K562 (cell line): ENCODE results near the gene LRRC51. TPM values are rescaled to one million over a fixed set of nuclear protein-coding genes. Genes with fewer than 3 reads are reported as not detected.

ENCODE experiments used
- ATAC-seq: fragments of 200-7000 bp; cut with Tn5 transposase; 3 replicates; pipeline ENCODE4 v1.9.1; 2020; ENCODE audit warnings: moderate library complexity
- BruUV-seq: library from RNA; stranded (reverse); fragments of 400-500 nt; replicated peaks from 2 replicates; lab custom pipeline; 2021; lab: Mats Ljungman, UMichigan
- CTCF ChIA-PET: fragments of 300-600 bp; formaldehyde crosslinking; extraction: SDS; loops from one replicate; lab custom pipeline; 2021; ENCODE audit warnings: low intra/inter-chr PET ratio; lab: Yijun Ruan, JAX
- POLR2A ChIA-PET: fragments of 300-600, 350-650 bp; sonication (Branson Sonifier 250); formaldehyde crosslinking; extraction: SDS; loops from one replicate; lab custom pipeline; 2021; ENCODE audit warnings: antibody characterized with exemption, inconsistent platforms; lab: Yijun Ruan, JAX
- DNase-seq, 4 experiments: peaks; one replicate each; pipeline versions ENCODE4 v3.0.0 to v3.0.0-alpha.2; 2011 to 2018; ENCODE audit warnings: low spot score in 3 of 4, mixed read lengths in 3 of 4; ENCODE audit errors: extremely low read depth in 1 of 4
- FAIRE-seq: peaks from 2 replicates; lab custom pipeline; 2011; peaks lifted over from hg19 to GRCh38; lab: Jason Lieb, UNC
- H2AFZ ChIP-seq: 2 replicates; pipeline ENCODE4 v1.6.0; 2011; ENCODE audit warnings: low read depth, low read length, control low read depth, inconsistent platforms
- H3K27ac ChIP-seq: fragments of 200-600 bp; 3 replicates; pipeline ENCODE4 v1.8.0; 2011; ENCODE audit warnings: low read depth, mild to moderate bottlenecking, control low read depth, inconsistent platforms, low read length, moderate library complexity, mixed read lengths; ENCODE audit errors: extremely low read depth
- H3K27me3 ChIP-seq, 2 experiments: fragments of 300-600 bp in 1 of 2; 2 replicates in 1 of 2; 3 replicates in 1 of 2; pipeline versions ENCODE4 v1.6.0 to v1.8.0; 2011; ENCODE audit warnings: inconsistent platforms in 2 of 2, low read length in 2 of 2, mild to moderate bottlenecking in 1 of 2, mixed read lengths in 1 of 2, moderate library complexity in 1 of 2; ENCODE audit not compliant: control insufficient read depth in 2 of 2, insufficient read depth in 2 of 2
- H3K36me3 ChIP-seq: fragments of 300-600 bp; 3 replicates; pipeline ENCODE4 v1.8.0; 2011; ENCODE audit warnings: mild to moderate bottlenecking, low read length, inconsistent platforms; ENCODE audit not compliant: control insufficient read depth, insufficient read depth
- H3K4me1 ChIP-seq, 2 experiments: fragments of 200-600 bp in 1 of 2; replicated peaks in 1 of 2; 2 replicates in 1 of 2; 3 replicates in 1 of 2; pipeline versions ENCODE4 v1.5.1 to v1.8.0; 2011; ENCODE audit warnings: inconsistent platforms in 2 of 2, low read length in 2 of 2, mild to moderate bottlenecking in 1 of 2, mixed read lengths in 1 of 2, moderate library complexity in 1 of 2; ENCODE audit not compliant: control insufficient read depth in 2 of 2, insufficient read depth in 2 of 2
- H3K4me2 ChIP-seq: 2 replicates; pipeline ENCODE4 v1.6.1; 2011; ENCODE audit warnings: low read length, control low read depth, inconsistent platforms, mixed read lengths; ENCODE audit not compliant: insufficient read depth
- H3K4me3 ChIP-seq: fragments of 200-600 bp; sonication (generic), shearing (Covaris generic); 2 replicates; pipeline ENCODE4 v1.5.1; 2016; ENCODE audit warnings: control low read depth, inconsistent platforms
- H3K79me2 ChIP-seq: fragments of 200-600 bp; 3 replicates; pipeline ENCODE4 v1.8.0; 2011; ENCODE audit warnings: low read length, inconsistent platforms; ENCODE audit not compliant: control insufficient read depth, insufficient read depth
- H3K9ac ChIP-seq, 2 experiments: 2 replicates each; pipeline versions ENCODE4 v1.6.0 to v1.6.1; 2011; ENCODE audit warnings: low read depth in 2 of 2, low read length in 2 of 2, control low read depth in 1 of 2, inconsistent platforms in 1 of 2, mild to moderate bottlenecking in 1 of 2, mixed read lengths in 1 of 2; ENCODE audit not compliant: insufficient read depth in 1 of 2
- H3K9me1 ChIP-seq: one replicate; pipeline ENCODE4 v1.6.0; 2011; ENCODE audit warnings: inconsistent platforms, mild to moderate bottlenecking, low read length, moderate library complexity; ENCODE audit not compliant: control insufficient read depth, insufficient read depth
- H3K9me3 ChIP-seq: replicated peaks from 2 replicates; pipeline ENCODE4 v1.5.1; 2011; ENCODE audit warnings: low read depth, low read length, inconsistent platforms; ENCODE audit not compliant: control insufficient read depth, insufficient read depth
- H4K20me1 ChIP-seq: replicated peaks from 2 replicates; pipeline ENCODE4 v1.6.1; 2011; ENCODE audit warnings: low read length, inconsistent platforms, mixed read lengths; ENCODE audit not compliant: control insufficient read depth, insufficient read depth
- CBX2 ChIP-seq: fragments of 200-600 bp; sonication (generic); IDR thresholded peaks from one replicate; pipeline ENCODE4 v1.6.1; 2012; ENCODE audit warnings: mild to moderate bottlenecking, low read length, inconsistent platforms; ENCODE audit not compliant: insufficient read depth, poor library complexity, severe bottlenecking
- HDAC3 ChIP-seq: fragments of 450-650 bp; IDR thresholded peaks from 2 replicates; pipeline ENCODE4 v1.6.1; 2018; ENCODE audit warnings: borderline replicate concordance, mild to moderate bottlenecking, moderate library complexity; ENCODE audit not compliant: partially characterized antibody
- WGBS: fragments of 100-300 bp; shearing (Covaris generic); methylation state at CpG from one replicate; pipeline ENCODE4 v1.1.6; 2016; ENCODE audit warnings: low coverage, mixed read lengths; ENCODE audit not compliant: insufficient coverage; ENCODE audit errors: missing lambda C conversion rate; 5-methylcytosine and 5-hydroxymethylcytosine counted together
- in situ Hi-C: fragments of 300-500 bp; cut with MboI; formaldehyde crosslinking; loops from 4 replicates; pipeline ENCODE4 v1.15.0; 2018; ENCODE audit warnings: inconsistent platforms, mixed read lengths
- intact Hi-C: fragments of 100-400 bp; cut with micrococcal nuclease; formaldehyde crosslinking; loops from 2 replicates; pipeline ENCODE4 v1.14.2; 2022
- polyA plus RNA-seq, 8 experiments: library from polyadenylated mRNA; depleted of rRNA in 4 of 8; stranded (reverse) in 5 of 8; unstranded in 3 of 8; fragments of >200 nt; fragmentation: Nextera tagmentation in 2 of 8; fragmentation: Illumina TruSeq in 1 of 8; extraction: Ambion mirVana in 2 of 8; extraction: Trizol in 1 of 8; gene quantifications; 2 replicates each; pipeline versions ENCODE4 v1.2.1 to v1.2.3, GENCODE V29; 2011 to 2014; ENCODE audit warnings: inconsistent platforms in 1 of 8, missing spikeins in 1 of 8
- total RNA-seq, 7 experiments: library from RNA; depleted of rRNA in 6 of 7; stranded (reverse); fragments of >200 nt in 6 of 7; fragmentation: Illumina TruSeq in 2 of 7; extraction: Trizol in 2 of 7; gene quantifications; 2 replicates each; pipeline versions ENCODE4 v1.2.1 to v1.2.3, GENCODE V29; 2011 to 2021; ENCODE audit warnings: low replicate concordance in 1 of 7

LRRC51 gene
- total and polyA plus RNA-seq, 9 of the 15 experiments (the other 6 are each of a cell fraction or from before 2014, with no cell fraction given): 4.7 to 10.6 (median 5.6) TPM

DNA sequence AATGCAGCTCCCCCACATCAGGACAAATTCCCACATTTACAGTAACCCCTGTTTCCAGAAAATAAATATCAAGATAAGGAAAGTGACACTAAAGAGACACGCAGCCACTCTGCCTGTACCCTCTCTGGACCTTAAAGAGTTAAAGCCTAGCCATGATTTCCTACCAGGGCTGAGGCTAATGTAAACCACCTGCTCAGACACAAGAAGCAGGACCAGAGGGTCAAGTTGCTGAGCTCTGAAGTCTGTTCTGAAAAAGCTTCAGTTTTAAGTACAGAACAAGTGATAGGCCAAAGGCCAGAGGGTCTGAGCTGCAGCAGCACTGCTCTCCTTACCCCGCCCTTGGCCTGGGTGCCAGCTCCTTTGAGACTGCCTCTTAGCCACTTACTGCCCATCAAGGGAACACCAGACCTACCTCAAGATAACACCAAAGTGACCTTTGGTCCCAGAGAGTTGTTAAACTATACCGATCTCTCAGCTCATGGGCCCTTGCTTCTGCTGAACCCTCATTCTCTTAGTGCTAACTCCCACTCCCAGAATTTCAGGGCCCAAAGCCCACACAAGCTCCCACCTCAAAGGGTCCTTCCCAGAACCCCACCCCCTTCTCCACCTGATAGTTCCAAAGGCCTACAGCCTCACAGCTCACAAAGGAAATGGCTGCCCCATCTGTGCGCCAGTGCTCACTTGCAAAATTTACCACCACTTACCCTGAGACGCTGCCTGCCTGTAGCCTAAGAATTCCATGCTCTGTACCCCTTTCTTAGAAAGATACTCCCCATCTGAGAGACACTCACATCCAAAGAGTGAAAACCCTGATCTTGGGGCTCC lies 41.4 kb upstream of the LRRC51 start:
- in situ Hi-C loops (no loop called here), intact Hi-C loops (no loop called here)
- Histone ChIP-seq H2AFZ (no peak overlapping the region), H3K4me2 (no peak overlapping the region), H3K9ac (no peak overlapping the region; a peak in 1 of 4 replicates), H3K27me3 (no peaks in the 10 kb centered on the region), H3K9me3 (no peaks in the 10 kb centered on the region), H3K9me1 (peaks cover 3% of the 10 kb centered on the region), H3K36me3 (peaks cover 17% of the 10 kb centered on the region), H3K79me2 (peaks cover 66% of the 10 kb centered on the region), H3K4me1 (peaks cover 26 to 30% of the 10 kb centered on the region in 2 experiments), H4K20me1 (0 out of 2 replicates have a peak, but pooled peaks cover 10% of the 10 kb centered on the region), H3K27ac (no peak overlapping the region), H3K4me3 (no peak overlapping the region)
- TF ChIP-seq HDAC3: no peak
- TF ChIP-seq CBX2: no peak
- FAIRE-seq (no peak), ATAC-seq (no peak), DNase-seq (no peak)
- ChIA-PET POLR2A (interaction anchor here (0.6 to 2.0 kb wide), 4 partner anchors 8 to 23 kb away, joined by 3 to 5 read pairs (median 3); no protein-coding TSS in a partner anchor), CTCF (no interaction called here)
- WGBS: 68% methylated on average over 5 of the region's 5 CpGs
- no TSS peak for BruUV-seq
